HG03439 (cell line): Measurements from ENCODE around the gene MYCN.
A peak's percentile ranks its signal among the peaks of the same experiment; 100 is the strongest.

Source experiments
- ATAC-seq: cut with Tn5 transposase; IDR thresholded peaks from one replicate; pipeline ENCODE4 v1.9.1; 2021; ENCODE audit warnings: mild to moderate bottlenecking, moderate library complexity; ENCODE audit not compliant: unreplicated experiment

MYCN gene

GRCh38 chr2:15930589-15931318, 9.6 kb upstream of the MYCN start:
- ATAC-seq = no peak

GRCh38 chr2:15931319-15931890, 8.9 kb upstream of the MYCN start:
- no peak for ATAC-seq

GRCh38 chr2:15931950-15932349, 8.4 kb upstream of the MYCN start:
- no peak for ATAC-seq

GRCh38 chr2:15932394-15933183, 7.8 kb upstream of the MYCN start:
- ATAC-seq = no peak

- no peak for ATAC-seq
These were observed 7.0 kb upstream of the MYCN start for GRCh38 chr2:15933184-15933845.

GRCh38 chr2:15934291-15934945, 5.9 kb upstream of the MYCN start:
- ATAC-seq = no peak

GRCh38 chr2:15935189-15935588, 5.2 kb upstream of the MYCN start:
- ATAC-seq = no peak

GRCh38 chr2:15935675-15936074, 4.7 kb upstream of the MYCN start:
- ATAC-seq = no peak

GRCh38 chr2:15936277-15937104, 3.9 kb upstream of the MYCN start:
- no peak for ATAC-seq

- ATAC-seq = no peak
These were observed 3.1 kb upstream of the MYCN start for GRCh38 chr2:15937105-15937881.

- ATAC-seq = no peak
These were observed 2.2 kb upstream of the MYCN start for GRCh38 chr2:15937882-15938802.

GRCh38 chr2:15938803-15939555, 1.4 kb upstream of the MYCN start:
- ATAC-seq = no peak

- peak; percentile 63 for ATAC-seq
These were observed 845 bp upstream of the MYCN start for GRCh38 chr2:15939556-15939853.

- ATAC-seq = no peak
These were observed 521 bp downstream of the MYCN start for GRCh38 chr2:15940661-15941480.

- no peak for ATAC-seq
These were observed 1.1 kb downstream of the MYCN start for GRCh38 chr2:15941481-15941850.

- no peak for ATAC-seq
These were observed 1.7 kb downstream of the MYCN start for GRCh38 chr2:15941871-15942710.
